Left lobe of liver (tissue), 2 donors: Measurements from ENCODE around the gene RNU5D-1. TPM values are rescaled to one million over a fixed set of nuclear protein-coding genes. Genes with fewer than 3 reads are reported as not detected.

Experiments
- ATAC-seq: fragments of 200-7000 bp; cut with Tn5 transposase; one replicate; pipeline ENCODE4 v1.9.1; 2020; ENCODE audit warnings: mild to moderate bottlenecking, moderate library complexity
- DNase-seq: peaks from one replicate; pipeline ENCODE4 v3.0.0-alpha.2; 2020; ENCODE audit warnings: low spot score
- total RNA-seq: library from RNA; stranded (reverse); gene quantifications from one replicate; pipeline ENCODE4 v1.2.1, GENCODE V29; 2021
- donor health status: DM: no; HTN: no; CAD: no; lungs with moderate emphysema.
- donor health status: DM: no; HTN: yes; CAD: no.

RNU5D-1 gene
- total RNA-seq, 1 donor from 2014 or later = not detected

- ATAC-seq (no peak), DNase-seq (no peak)
Measured at GRCh38 chr1:44733784-44734183, 2.8 kb upstream of the RNU5D-1 start.

GRCh38 chr1:44733365-44733764 lies 2.4 kb upstream of the RNU5D-1 start:
- no peak for ATAC-seq
- no peak for DNase-seq

DNA sequence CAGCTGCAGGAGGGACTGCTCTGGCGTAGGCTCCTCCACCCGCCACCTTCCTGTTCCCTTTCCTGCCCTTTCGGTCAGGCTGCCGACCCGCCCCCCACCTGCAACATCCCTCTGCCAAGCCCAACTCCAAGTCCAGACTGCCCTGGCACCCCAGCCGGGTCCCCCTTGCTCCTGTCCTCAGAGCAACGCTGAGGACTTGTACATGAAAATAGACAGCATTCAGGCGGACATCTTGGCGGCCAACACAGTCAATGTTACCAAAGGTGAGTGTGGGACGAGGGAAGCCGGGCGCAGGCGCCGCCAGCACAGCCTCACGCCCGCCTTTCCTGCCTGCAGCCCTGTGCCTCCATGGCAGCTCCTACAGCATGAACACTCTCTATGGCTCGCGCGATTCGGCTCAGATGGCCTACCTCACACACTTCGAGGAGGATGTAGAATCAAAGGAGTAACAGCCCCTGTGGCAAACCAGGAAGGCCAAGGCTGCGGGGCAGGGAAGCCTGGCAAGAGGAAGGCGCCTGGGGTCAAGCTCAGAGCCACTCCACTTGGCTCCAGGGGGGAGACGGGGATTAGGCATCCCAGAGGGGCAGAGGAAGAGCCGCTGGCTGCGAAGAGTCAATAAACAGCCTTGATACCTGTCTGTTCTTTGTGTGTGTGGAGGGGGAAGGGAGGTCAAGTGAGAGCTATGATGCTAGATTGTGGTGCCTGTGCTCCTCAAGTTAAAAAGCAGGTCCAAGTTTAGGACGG lies 5.8 kb downstream of the RNU5D-1 start:
- ATAC-seq = no peak
- no peak for DNase-seq

GRCh38 chr1:44724296-44724954 lies 6.5 kb downstream of the RNU5D-1 start:
- ATAC-seq = no peak
- no peak for DNase-seq

GRCh38 chr1:44723496-44724295 lies 7.3 kb downstream of the RNU5D-1 start:
- DNase-seq (no peak), ATAC-seq (no peak)

DNA sequence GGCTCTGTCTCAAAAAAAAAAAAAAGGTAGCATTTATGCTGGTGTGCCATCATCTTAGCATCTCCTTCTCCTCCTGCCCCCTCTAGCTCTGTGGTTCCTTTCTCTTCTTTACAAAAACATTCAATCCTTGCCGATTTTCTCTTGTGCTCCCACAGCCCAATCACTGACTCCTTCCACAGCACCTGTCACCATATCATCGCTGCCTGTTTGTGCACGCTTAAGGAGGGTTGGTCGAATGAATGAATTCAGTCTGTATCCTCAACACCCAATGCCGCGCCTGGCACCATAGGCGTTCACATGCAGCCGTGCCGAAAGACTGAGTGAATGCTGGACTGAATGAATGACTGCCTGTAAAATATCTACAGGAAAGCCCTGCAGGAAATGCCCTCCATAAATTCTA lies 7.9 kb downstream of the RNU5D-1 start:
- ATAC-seq = no peak
- no peak for DNase-seq

DNA sequence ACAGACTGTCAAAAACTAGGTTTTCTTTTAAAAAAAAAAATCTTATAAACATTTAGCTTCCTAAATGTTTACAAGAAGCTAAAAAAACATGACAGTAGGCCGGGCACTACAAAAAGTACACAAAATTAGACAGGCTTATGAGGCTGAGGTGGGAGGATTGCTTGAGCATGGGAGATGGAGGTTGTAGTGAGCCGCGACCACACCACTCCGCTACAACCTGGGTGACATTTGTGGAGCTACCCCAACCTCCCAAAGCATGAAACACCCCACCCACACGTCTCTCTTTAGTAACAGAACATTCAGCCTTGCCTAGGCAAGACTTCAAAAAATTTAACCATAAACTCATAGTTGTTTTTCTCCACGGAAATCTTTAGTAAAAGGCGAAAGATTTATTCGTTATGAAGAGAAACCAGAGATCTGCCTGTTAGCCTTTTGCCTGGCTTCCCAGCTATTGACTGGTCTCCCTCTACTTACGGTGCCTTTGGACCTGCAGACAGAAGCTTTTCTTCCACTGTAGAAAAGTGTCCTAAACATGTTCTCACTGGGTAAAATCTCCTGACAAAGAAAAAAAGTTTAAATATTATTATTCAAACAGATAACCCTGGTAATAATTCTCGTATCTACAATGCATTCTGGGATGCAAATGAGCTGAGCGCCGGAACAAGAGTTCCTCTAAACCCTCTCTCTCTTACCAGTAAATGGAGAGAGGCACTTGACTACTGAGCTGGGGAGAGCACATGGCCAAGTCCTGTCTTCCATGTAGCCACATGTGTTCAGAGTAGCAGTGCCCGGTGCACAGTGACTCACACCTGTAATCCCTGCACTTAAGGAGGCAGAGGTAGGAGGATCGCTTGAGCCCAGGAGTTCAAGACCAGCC lies 9.2 kb downstream of the RNU5D-1 start:
- ATAC-seq (peak; percentile 44), DNase-seq (no peak)

GRCh38 chr1:44720281-44720680 lies 10.7 kb downstream of the RNU5D-1 start:
- no peak for ATAC-seq
- DNase-seq = no peak

DNA sequence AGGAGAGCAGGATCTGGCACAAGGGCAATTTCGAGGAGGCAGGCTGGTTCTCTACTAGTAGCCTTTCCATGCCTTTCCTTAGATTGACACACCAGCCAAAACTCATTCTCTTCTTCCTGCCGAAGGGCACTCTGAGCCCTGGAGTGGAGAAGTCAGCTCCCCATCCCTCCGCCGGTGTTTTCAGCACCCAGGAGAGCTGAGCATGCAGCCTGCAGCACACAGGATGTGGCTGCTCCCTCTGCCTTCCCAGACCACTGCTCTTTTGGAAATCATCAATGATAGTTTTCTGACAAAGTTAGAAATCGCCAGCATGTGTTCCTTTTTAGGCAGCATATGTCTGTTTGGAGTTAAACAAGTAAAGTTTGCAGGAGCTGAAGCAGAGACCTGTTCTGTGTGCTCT lies 11.7 kb downstream of the RNU5D-1 start:
- no peak for DNase-seq
- ATAC-seq = no peak

GRCh38 chr1:44718091-44718490 lies 12.9 kb downstream of the RNU5D-1 start:
- no peak for ATAC-seq

GRCh38 chr1:44717653-44718052 lies 13.3 kb downstream of the RNU5D-1 start:
- DNase-seq (no peak), ATAC-seq (no peak)

More at GRCh38 chr1:44718091-44718490, 12.9 kb downstream of the RNU5D-1 start:
- DNase-seq = no peak

DNA sequence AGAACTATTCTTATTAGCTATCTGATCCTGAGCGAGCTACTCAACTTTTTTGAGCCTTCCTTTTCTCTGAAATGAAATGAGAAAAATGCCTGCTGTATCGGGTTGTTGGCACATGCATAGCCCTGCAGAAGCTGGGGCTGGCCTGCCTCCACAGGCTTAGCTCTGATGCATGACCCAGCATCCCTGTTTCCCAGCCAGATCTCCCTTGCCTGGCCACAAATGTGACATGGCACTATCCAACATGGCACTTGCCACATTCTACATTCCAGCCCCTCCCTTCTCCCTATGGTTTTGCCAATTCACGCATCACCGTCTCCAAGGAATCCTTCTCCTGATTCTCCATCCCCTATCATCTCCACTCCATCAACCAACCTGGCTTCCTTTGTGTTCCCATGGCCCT lies 13.8 kb downstream of the RNU5D-1 start:
- no peak for DNase-seq
- no peak for ATAC-seq

- peak; percentile 70 for DNase-seq
- ATAC-seq = peak; percentile 99
Measured at GRCh38 chr1:44714944-44715571, 15.9 kb downstream of the RNU5D-1 start.

- DNase-seq = no peak
- ATAC-seq = peak; percentile 25
Measured at GRCh38 chr1:44714532-44714931, 16.4 kb downstream of the RNU5D-1 start.

- DNase-seq (no peak), ATAC-seq (no peak)
Measured at GRCh38 chr1:44713321-44713781, 17.6 kb downstream of the RNU5D-1 start.

- DNase-seq (no peak), ATAC-seq (peak; percentile 87)
Measured at GRCh38 chr1:44707959-44708831, 22.8 kb downstream of the RNU5D-1 start.

- ATAC-seq (no peak), DNase-seq (no peak)
Measured at GRCh38 chr1:44707112-44707881, 23.7 kb downstream of the RNU5D-1 start.

DNA sequence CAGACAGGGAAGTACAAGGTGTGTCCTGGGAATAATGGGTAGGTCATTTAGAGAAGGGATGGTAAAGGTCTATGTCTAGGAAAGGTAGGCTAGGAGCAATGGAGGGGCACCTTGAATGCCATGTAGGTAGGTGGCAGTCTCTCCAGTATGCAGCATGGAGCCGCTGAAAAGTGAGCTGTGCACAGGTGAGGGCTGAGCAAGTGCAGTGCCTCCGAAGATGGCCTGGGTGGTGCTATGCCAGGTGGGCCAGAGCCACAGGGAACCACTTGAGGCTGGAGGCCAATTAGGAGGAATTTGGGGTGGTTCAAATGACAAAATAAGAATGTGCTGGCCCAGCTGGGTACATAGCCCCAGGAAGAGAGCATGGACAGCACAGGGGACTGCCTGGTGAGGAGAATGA lies 25.0 kb downstream of the RNU5D-1 start:
- DNase-seq = no peak
- no peak for ATAC-seq
